SHP77 (cell line): Measurements from ENCODE around the gene ABCC2.
"Not testable (repeated sequence)": the region's sequence is repeated elsewhere in the genome, so short reads cannot be mapped to it uniquely, and the experiment has no call there.

Experiments used
- DNase-seq, 2 experiments: peaks; one replicate each; lab custom pipeline; 2025; lab: John Stamatoyannopoulos, UW

ABCC2 gene

DNA sequence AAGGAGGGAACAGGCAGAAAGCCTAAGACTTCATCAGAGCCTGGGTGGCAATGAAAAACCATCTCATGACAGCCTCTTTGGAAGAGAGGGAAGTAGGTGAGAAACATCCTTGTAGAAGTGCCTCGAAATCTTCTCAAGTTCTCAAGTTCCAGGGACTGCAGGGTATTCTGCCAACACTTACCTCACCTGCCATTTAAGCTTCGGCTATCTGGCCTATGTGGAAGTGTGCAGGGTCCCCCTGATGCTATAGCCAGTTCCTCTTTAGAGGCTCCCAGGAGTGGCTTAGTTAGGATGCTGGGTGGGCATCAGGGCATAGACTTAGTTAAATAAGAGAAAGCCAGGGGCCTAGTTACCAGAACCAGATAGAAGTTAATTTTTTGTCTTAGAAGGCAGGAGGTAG is 27.0 kb downstream of the ABCC2 start:
- no peak for DNase-seq

DNA sequence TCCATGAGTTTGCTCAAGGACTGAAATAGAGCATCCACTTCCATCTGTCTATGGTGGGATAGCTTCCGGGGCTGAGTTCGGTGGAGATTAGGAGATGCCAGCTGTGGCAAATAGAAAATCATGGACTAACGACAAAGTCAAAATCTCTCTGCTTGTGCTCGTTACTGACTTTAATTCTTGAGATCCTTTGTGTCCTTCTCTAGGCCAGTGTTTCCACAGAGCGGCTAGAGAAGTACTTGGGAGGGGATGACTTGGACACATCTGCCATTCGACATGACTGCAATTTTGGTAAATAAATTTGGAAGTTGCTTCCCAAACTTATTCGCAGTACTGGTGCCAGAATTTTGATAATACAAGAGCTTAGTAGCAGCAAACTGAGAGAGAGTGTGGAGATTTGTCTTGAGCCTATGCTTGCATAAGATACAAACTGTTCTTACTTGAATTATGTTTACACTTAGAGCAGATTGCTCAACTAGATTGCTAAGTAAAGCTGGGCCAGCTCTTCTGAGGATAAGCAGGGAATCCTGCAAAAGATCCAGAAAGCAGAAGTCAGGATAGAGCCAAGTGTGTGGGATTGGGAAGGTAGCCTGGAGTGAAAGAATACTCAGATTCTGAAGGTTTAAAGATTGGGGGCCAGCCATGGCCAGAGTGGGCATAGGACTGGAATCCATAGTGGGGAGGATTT is 27.6 kb downstream of the ABCC2 start:
- DNase-seq: no peak

GRCh38 chr10:99812177-99812576 is 29.7 kb downstream of the ABCC2 start:
- DNase-seq: no peak

DNA sequence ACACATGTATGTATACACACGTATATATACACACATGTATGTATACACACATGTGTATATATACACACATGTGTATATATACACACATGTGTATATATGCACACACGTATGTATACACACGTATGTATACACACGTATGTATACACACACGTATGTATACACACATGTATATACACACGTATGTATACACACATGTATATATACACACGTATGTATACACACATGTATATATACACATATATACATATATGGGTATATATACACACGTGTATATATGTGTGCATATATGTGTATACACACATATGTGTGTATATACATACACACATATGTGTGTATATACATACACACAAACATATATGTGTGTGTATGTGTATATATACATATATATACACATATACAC is 31.7 kb downstream of the ABCC2 start:
- no peak for DNase-seq

DNA sequence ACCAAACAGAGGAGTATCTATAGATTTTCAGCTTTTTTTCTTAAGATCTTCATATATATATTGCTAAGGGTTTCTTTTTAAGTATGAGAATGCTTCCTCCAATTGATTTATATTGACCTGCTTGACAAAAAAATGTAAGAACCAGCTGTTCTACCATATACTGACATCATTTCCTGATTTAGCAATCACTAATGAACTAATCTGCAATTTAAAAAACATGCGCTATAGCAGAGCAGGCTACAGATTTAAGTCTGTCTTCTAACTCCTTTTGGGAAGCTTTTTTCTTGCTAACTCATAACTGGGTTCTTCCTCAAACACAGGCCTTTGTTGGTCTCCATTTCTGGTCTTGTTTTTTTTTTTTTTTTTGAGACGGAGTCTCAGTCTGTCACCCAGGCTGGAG is 33.2 kb downstream of the ABCC2 start:
- DNase-seq: no peak

GRCh38 chr10:99827936-99828335 is 45.5 kb downstream of the ABCC2 start:
- no peak for DNase-seq

- no peak for DNase-seq
These were observed 46.0 kb downstream of the ABCC2 start for GRCh38 chr10:99828464-99828863.

DNA sequence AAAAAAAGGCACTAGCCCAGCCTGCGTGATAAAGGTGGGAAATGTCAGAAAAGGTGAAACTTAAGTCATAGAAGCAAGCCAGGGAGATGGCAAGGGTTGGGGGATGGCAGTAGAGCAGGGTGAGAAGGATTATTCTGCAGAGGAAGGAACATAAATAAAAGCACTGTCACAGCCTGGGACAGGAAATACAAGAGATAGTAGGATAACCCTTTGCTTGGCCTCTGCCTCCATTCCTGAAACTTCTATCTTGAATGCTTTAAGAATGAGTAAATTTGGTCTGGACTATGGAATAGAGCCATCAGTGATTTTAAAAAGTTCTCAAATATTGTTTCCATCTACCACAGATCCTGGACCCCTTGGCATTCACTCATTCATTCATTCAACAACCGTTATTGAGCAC is 50.0 kb downstream of the ABCC2 start:
- no peak for DNase-seq

- no peak for DNase-seq
These were observed 52.0 kb downstream of the ABCC2 start for GRCh38 chr10:99834410-99834809.

- no peak for DNase-seq
These were observed 53.5 kb downstream of the ABCC2 start for GRCh38 chr10:99835947-99836346.

DNA sequence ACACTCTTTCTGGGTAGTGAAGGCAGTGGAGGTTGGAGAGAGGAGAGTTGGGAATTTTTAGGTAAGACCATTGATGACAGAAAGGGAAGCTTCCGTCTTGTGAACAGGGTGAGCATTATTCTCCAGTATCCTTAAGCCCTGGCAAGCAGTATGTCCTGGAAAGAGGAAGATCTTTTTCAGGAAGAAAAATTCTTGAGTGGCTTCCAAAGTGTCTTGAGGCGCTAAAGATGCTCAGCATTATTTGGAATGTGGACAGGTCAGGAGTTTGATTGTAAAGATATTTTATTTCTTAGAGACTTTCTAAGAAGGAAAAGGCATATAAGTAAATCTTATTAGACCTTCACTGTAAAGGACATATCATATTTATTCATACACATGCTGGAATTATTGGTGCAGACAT is 54.3 kb downstream of the ABCC2 start:
- DNase-seq: no peak

DNA sequence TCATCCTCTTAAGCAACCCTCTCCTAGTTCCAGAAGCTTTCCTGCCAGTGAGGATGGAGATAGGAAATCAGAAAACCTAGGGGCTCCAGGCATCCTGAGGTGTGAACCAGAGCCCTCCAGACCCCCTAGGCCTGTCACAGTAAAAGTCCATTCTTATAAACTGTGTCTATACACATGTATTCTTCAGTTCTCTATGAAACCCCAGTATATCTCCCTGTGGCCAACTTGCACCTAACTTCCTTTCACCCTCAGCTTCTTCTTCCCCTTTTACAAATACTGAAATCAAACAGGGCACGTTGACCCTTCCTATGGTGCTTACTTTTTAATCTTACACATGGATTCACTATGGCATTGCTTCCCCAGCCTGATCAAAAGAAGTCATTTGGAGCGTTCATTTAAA is 58.4 kb downstream of the ABCC2 start:
- DNase-seq: not testable (repeated sequence)

DNA sequence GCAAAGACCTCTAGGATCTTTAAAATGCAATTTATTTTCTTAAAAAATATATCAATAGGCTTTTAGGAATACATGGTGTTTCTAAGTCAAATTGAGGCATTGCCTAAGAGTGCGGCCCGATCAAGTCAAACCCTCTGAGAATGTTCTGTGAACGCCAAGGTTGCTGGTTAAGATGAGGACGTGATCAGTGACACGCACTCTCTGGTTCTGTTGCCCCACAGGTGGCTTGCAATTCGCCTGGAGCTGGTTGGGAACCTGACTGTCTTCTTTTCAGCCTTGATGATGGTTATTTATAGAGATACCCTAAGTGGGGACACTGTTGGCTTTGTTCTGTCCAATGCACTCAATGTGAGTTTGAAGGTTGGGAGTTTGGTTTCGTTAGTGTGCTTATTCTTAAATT is 59.3 kb downstream of the ABCC2 start:
- DNase-seq: no peak

DNA sequence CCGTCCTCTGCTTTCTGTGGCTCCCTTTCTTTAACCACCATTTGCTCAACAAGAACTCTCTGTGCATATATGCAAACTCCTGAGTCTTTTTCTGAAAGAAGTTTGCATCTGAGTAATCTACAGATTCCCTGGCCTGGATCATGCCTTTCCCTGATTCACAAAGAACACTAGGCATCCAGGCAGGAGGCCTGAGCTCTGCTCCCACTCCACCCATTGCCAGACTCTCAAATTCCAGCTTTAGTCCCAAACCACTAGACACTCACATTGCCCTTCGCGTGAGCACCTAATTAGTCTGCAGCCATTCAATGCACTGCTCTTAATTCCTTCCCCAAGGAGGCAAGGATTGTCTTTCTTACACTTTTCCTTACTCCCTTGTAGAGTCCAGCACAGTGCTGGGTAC is 60.9 kb downstream of the ABCC2 start:
- no peak for DNase-seq

- DNase-seq: no peak
These were observed 62.1 kb downstream of the ABCC2 start for GRCh38 chr10:99844433-99844955.

- DNase-seq: peak; percentile 52 to 77
These were observed 63.5 kb downstream of the ABCC2 start for GRCh38 chr10:99845837-99846382.

DNA sequence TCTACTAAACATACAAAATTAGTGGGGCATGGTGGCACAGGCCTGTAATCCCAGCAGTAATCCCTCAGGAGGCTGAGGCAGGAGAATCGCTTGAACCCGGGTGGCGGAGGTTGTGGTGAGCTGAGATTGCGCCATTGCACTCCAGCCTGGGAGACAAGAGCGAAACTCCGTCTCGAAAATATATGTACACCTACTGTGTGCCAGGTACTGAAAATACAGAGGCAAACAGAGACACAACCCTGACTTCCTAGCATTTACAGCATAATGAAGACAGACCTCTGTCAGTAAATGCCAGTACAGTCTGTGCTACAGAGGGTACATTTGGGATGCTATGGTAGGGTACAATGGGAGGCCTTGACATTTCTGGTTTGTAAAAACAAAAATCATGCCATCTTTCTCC is 66.6 kb downstream of the ABCC2 start:
- no peak for DNase-seq

GRCh38 chr10:99849536-99849935 is 67.1 kb downstream of the ABCC2 start:
- DNase-seq: no peak

GRCh38 chr10:99850021-99850766 is 67.8 kb downstream of the ABCC2 start:
- DNase-seq: no peak

DNA sequence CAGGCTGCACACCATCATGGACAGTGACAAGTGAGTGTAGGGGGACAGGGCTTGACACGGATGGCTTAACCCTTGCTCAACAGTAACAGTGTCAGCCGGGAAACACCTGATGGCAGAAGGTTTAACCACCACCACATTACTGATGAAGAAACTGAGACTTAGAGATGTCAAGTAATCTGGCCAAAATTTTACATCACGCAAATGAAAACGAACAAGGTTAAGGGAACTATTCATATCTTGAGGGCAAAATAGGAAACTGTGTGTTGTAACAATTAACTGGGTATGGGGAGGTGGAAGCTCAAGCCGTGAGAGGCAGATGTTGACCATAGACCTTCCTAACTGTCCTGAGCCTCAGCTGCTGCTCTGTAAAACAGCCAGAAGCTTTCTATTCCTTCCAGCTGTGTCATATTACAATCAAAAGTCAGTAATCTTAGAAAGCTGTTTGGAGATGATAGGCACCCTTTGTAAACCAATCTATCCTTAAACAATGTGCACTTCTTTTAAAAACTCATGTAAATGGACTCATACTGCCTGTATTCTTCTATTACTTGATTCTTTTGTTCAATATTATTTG is 68.4 kb downstream of the ABCC2 start:
- DNase-seq: no peak

DNA sequence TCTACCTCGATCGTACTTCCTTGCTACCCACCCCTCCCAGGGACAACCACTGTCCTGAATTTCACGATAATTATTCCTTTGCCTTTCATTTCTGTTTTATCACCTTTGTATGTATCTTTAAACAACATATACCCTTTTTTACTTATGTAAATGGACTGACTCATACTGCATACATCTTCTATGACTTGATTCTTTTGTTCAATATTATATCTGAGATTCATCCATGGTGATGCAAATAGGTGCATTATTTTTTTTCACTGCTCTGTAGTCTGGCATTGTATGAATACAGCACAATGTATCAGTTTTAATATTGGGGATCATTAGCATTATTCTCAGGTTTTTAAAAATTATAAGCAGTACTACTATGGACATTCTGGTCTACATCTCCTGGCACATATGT is 69.4 kb downstream of the ABCC2 start:
- DNase-seq: no peak

DNA sequence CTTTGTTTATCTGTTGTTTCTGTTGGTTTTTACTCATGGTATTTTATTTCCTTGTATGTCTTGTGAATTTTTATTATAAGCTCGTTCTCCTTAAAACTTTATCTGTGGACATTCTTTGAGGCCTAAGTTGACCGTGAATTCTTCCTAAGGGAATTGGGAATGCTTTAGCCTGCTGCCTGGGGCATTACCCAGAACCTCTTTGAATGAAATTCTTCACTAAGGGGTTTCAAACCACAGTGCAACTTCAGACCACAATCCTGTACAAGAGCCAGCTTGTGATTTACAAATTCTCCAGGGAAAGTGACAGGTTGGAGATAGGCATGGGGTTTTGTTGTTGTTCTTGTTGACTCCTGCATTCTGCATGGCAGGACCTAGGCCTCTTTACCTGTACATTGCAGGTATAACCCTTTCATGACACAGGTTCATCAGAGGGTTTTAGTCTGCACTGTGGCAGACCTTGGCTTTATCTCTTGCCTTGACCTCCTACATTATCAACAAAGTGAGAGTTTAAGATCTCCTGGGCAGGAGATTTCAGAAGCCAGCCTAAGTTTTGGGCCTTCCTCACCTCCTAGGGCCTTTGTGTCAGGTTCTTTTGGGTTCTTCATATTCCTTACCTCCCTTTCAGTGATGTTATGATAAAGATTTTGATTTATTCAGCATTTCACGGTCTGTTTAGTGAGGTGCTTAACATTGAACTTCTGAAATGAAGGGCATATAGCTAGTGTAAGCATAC is 70.2 kb downstream of the ABCC2 start:
- no peak for DNase-seq
